ENCODE results near the gene PLEKHA7.
A peak's percentile ranks its signal among the peaks of the same experiment; 100 is the strongest.

PLEKHA7 gene

GRCh38 chr11:16857186-16857585, 157.0 kb downstream of the PLEKHA7 start:
- no peaks in the 10 kb centered on the region for H3K9me3 ChIP-seq
- H3K4me1 ChIP-seq, result no peaks in the 10 kb centered on the region
- in situ Hi-C loops (cut with MboI; ENCODE audit: low sequenced_read_pairs), result no loop called here
- no peak overlapping the region for H3K4me3 ChIP-seq
- peaks cover 14% of the 10 kb centered on the region for H3K36me3 ChIP-seq (replicated peaks)
- no peaks in the 10 kb centered on the region for H3K27me3 ChIP-seq (ENCODE audit: low read depth)
- DNase-seq (ENCODE audit: low spot score in 2 of 2), result no peak

GRCh38 chr11:16856022-16856471, 158.2 kb downstream of the PLEKHA7 start:
- Histone ChIP-seq H3K4me3 (no peak overlapping the region), H3K9me3 (no peaks in the 10 kb centered on the region), H3K36me3 (replicated peaks) (peaks cover 18% of the 10 kb centered on the region), H3K4me1 (no peaks in the 10 kb centered on the region), H3K27me3 (ENCODE audit: low read depth) (no peaks in the 10 kb centered on the region)
- DNase-seq (ENCODE audit: low spot score in 2 of 2), result no peak
- in situ Hi-C loops (cut with MboI; ENCODE audit: low sequenced_read_pairs), result no loop called here

GRCh38 chr11:16854979-16855378, 159.2 kb downstream of the PLEKHA7 start:
- Histone ChIP-seq H3K9me3 (no peaks in the 10 kb centered on the region), H3K27me3 (ENCODE audit: low read depth) (no peaks in the 10 kb centered on the region), H3K4me3 (no peak overlapping the region), H3K36me3 (replicated peaks) (peaks cover 23% of the 10 kb centered on the region), H3K4me1 (no peaks in the 10 kb centered on the region)
- in situ Hi-C loops (cut with MboI; ENCODE audit: low sequenced_read_pairs), result no loop called here
- DNase-seq (ENCODE audit: low spot score in 2 of 2), result no peak

GRCh38 chr11:16853859-16854258, 160.4 kb downstream of the PLEKHA7 start:
- no peaks in the 10 kb centered on the region for H3K27me3 ChIP-seq (ENCODE audit: low read depth)
- in situ Hi-C loops (cut with MboI; ENCODE audit: low sequenced_read_pairs), result no loop called here

GRCh38 chr11:16853266-16853665, 160.9 kb downstream of the PLEKHA7 start:
- Histone ChIP-seq H3K36me3 (replicated peaks) (peaks cover 27% of the 10 kb centered on the region), H3K4me3 (no peak overlapping the region), H3K27me3 (ENCODE audit: low read depth) (no peaks in the 10 kb centered on the region), H3K9me3 (no peaks in the 10 kb centered on the region), H3K4me1 (no peaks in the 10 kb centered on the region)
- no peak for DNase-seq (ENCODE audit: low spot score in 2 of 2)
- in situ Hi-C loops (cut with MboI; ENCODE audit: low sequenced_read_pairs), result no loop called here

More at GRCh38 chr11:16853859-16854258, 160.4 kb downstream of the PLEKHA7 start:
- Histone ChIP-seq H3K4me1 (no peaks in the 10 kb centered on the region), H3K36me3 (replicated peaks) (peaks cover 26% of the 10 kb centered on the region), H3K4me3 (no peak overlapping the region), H3K9me3 (no peaks in the 10 kb centered on the region)
- no peak for DNase-seq (ENCODE audit: low spot score in 2 of 2)

- no peaks in the 10 kb centered on the region for H3K27me3 ChIP-seq (ENCODE audit: low read depth)
- no peak for DNase-seq (ENCODE audit: low spot score in 2 of 2)
- no peaks in the 10 kb centered on the region for H3K4me1 ChIP-seq
- peaks cover 17% of the 10 kb centered on the region for H3K36me3 ChIP-seq (replicated peaks)
- in situ Hi-C loops (cut with MboI; ENCODE audit: low sequenced_read_pairs), result no loop called here
- H3K9me3 ChIP-seq, result no peaks in the 10 kb centered on the region
- H3K4me3 ChIP-seq, result no peak overlapping the region
These were observed 167.9 kb downstream of the PLEKHA7 start for GRCh38 chr11:16846305-16846704.

- DNase-seq (ENCODE audit: low spot score in 2 of 2), result no peak
- in situ Hi-C loops (cut with MboI; ENCODE audit: low sequenced_read_pairs), result no loop called here
- H3K36me3 ChIP-seq (replicated peaks), result peaks cover 18% of the 10 kb centered on the region
These were observed 169.9 kb downstream of the PLEKHA7 start for GRCh38 chr11:16844268-16844771.

GRCh38 chr11:16843294-16843693, 170.9 kb downstream of the PLEKHA7 start:
- H3K27me3 ChIP-seq (ENCODE audit: low read depth), result no peaks in the 10 kb centered on the region
- H3K9me3 ChIP-seq, result no peaks in the 10 kb centered on the region
- H3K4me1 ChIP-seq, result no peaks in the 10 kb centered on the region
- in situ Hi-C loops (cut with MboI; ENCODE audit: low sequenced_read_pairs), result no loop called here
- peak in 1 of 2 experiments; percentile 35 for DNase-seq (ENCODE audit: low spot score in 2 of 2)
- H3K36me3 ChIP-seq (replicated peaks), result peaks cover 15% of the 10 kb centered on the region
- H3K4me3 ChIP-seq, result no peak overlapping the region

More at GRCh38 chr11:16844268-16844771, 169.9 kb downstream of the PLEKHA7 start:
- Histone ChIP-seq H3K4me1 (no peaks in the 10 kb centered on the region), H3K4me3 (no peak overlapping the region), H3K27me3 (ENCODE audit: low read depth) (no peaks in the 10 kb centered on the region), H3K9me3 (no peaks in the 10 kb centered on the region)

- Histone ChIP-seq H3K36me3 (replicated peaks) (peaks cover 12% of the 10 kb centered on the region), H3K27me3 (ENCODE audit: low read depth) (no peaks in the 10 kb centered on the region), H3K4me1 (no peaks in the 10 kb centered on the region), H3K9me3 (no peaks in the 10 kb centered on the region), H3K4me3 (no peak overlapping the region)
- no peak for DNase-seq (ENCODE audit: low spot score in 2 of 2)
- in situ Hi-C loops (cut with MboI; ENCODE audit: low sequenced_read_pairs), result no loop called here
These were observed 172.2 kb downstream of the PLEKHA7 start for GRCh38 chr11:16841984-16842383.

- Histone ChIP-seq H3K27me3 (ENCODE audit: low read depth) (no peaks in the 10 kb centered on the region), H3K4me3 (no peak overlapping the region), H3K4me1 (no peaks in the 10 kb centered on the region), H3K36me3 (replicated peaks) (peaks cover 12% of the 10 kb centered on the region), H3K9me3 (no peaks in the 10 kb centered on the region)
- no peak for DNase-seq (ENCODE audit: low spot score in 2 of 2)
- in situ Hi-C loops (cut with MboI; ENCODE audit: low sequenced_read_pairs), result no loop called here
These were observed 172.7 kb downstream of the PLEKHA7 start for GRCh38 chr11:16841481-16841880.

GRCh38 chr11:16840951-16841350, 173.3 kb downstream of the PLEKHA7 start:
- Histone ChIP-seq H3K9me3 (no peaks in the 10 kb centered on the region), H3K27me3 (ENCODE audit: low read depth) (no peaks in the 10 kb centered on the region), H3K4me3 (no peak overlapping the region), H3K36me3 (replicated peaks) (peaks cover 12% of the 10 kb centered on the region), H3K4me1 (no peaks in the 10 kb centered on the region)
- in situ Hi-C loops (cut with MboI; ENCODE audit: low sequenced_read_pairs), result no loop called here
- no peak for DNase-seq (ENCODE audit: low spot score in 2 of 2)

- Histone ChIP-seq H3K27me3 (ENCODE audit: low read depth) (no peaks in the 10 kb centered on the region), H3K4me3 (no peak overlapping the region), H3K9me3 (no peaks in the 10 kb centered on the region), H3K4me1 (no peaks in the 10 kb centered on the region), H3K36me3 (replicated peaks) (peaks cover 12% of the 10 kb centered on the region)
- in situ Hi-C loops (cut with MboI; ENCODE audit: low sequenced_read_pairs), result no loop called here
- DNase-seq (ENCODE audit: low spot score in 2 of 2), result no peak
These were observed 174.4 kb downstream of the PLEKHA7 start for GRCh38 chr11:16839821-16840220.

- Histone ChIP-seq H3K9me3 (no peaks in the 10 kb centered on the region), H3K36me3 (replicated peaks) (peaks cover 11% of the 10 kb centered on the region), H3K4me1 (no peaks in the 10 kb centered on the region), H3K4me3 (no peak overlapping the region), H3K27me3 (ENCODE audit: low read depth) (no peaks in the 10 kb centered on the region)
- DNase-seq (ENCODE audit: low spot score in 2 of 2), result no peak
- in situ Hi-C loops (cut with MboI; ENCODE audit: low sequenced_read_pairs), result no loop called here
These were observed 179.8 kb downstream of the PLEKHA7 start for GRCh38 chr11:16834384-16834783.

GRCh38 chr11:16833026-16833425, 181.2 kb downstream of the PLEKHA7 start:
- peaks cover 11% of the 10 kb centered on the region for H3K36me3 ChIP-seq (replicated peaks)
- no peaks in the 10 kb centered on the region for H3K27me3 ChIP-seq (ENCODE audit: low read depth)
- in situ Hi-C loops (cut with MboI; ENCODE audit: low sequenced_read_pairs), result no loop called here

GRCh38 chr11:16832193-16832539, 182.0 kb downstream of the PLEKHA7 start:
- peaks cover 13% of the 10 kb centered on the region for H3K36me3 ChIP-seq (replicated peaks)
- in situ Hi-C loops (cut with MboI; ENCODE audit: low sequenced_read_pairs), result no loop called here
- H3K9me3 ChIP-seq, result no peaks in the 10 kb centered on the region
- no peak for DNase-seq (ENCODE audit: low spot score in 2 of 2)
- no peak overlapping the region for H3K4me3 ChIP-seq
- no peaks in the 10 kb centered on the region for H3K27me3 ChIP-seq (ENCODE audit: low read depth)
- H3K4me1 ChIP-seq, result no peaks in the 10 kb centered on the region

More at GRCh38 chr11:16833026-16833425, 181.2 kb downstream of the PLEKHA7 start:
- H3K9me3 ChIP-seq, result no peaks in the 10 kb centered on the region
- H3K4me1 ChIP-seq, result no peaks in the 10 kb centered on the region
- H3K4me3 ChIP-seq, result no peak overlapping the region
- no peak for DNase-seq (ENCODE audit: low spot score in 2 of 2)
